C4-2B (cell line): ENCODE results near the gene EEPD1.
"Not testable (repeated sequence)": the region's sequence is repeated elsewhere in the genome, so short reads cannot be mapped to it uniquely, and the experiment has no call there.

Experiments
- H3K27ac ChIP-seq: fragments of 450-650 bp; 2 replicates; pipeline ENCODE4 v1.5.1; 2017
- ZFX ChIP-seq: fragments of 450-650 bp; IDR thresholded peaks from 2 replicates; pipeline ENCODE4 v1.6.1; 2017
- TF ChIP-seq, protein P1 (sequence below): fragments of 450-650 bp; conservative IDR thresholded peaks from 2 replicates; pipeline ENCODE4 v1.5.1; 2017; ENCODE audit warnings: mild to moderate bottlenecking

The EEPD1 gene

DNA sequence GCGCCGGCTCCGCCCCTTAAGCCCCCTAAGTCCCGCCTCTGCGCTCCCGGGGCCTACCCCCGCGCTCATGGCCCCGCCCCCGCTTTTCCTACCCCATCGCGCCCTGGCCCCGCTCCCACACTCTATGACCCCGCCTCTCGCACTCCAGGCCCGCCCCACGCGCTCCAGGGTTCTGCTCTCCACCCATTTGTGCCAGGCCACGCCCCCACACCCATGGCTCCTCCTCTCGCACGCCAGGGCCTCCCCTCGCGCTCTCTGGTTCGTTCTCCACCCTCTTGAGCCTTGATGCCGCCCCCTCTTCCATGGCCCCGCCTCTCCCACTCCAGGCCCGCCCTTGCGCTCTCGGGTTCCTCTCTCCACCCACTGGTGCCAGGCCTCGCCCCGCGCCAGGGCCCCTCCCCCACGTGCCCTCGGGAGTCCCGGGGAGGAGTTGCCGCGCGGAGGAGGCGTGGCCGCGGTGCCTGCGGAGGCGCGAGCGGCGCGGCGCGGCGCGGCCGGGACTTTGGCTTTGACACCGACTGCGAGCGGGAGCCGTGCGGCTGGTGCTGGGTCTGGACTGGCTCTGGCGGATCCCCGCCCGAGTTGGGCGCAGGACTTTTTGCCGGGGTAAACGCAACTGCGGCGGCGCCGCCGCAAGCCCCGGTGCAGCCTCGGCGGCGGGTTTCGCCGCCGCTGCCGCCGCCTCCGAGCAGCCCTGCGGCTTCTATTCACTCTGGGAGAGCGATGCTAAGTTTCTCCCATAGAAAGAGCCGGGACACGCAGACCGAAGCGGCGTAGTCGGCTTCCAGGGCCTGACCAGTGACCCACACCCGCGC lies at the start of gene EEPD1:
Gene EEPD1, plus strand, starts transcription at position 499 of the 815 bp plus-strand sequence. CDS start 1,071 bp downstream, outside the sequence.
- TF ChIP-seq ZFX = peak; percentile 49; the same call in 1 of the 2 replicates
- TF ChIP-seq, protein P1, sequence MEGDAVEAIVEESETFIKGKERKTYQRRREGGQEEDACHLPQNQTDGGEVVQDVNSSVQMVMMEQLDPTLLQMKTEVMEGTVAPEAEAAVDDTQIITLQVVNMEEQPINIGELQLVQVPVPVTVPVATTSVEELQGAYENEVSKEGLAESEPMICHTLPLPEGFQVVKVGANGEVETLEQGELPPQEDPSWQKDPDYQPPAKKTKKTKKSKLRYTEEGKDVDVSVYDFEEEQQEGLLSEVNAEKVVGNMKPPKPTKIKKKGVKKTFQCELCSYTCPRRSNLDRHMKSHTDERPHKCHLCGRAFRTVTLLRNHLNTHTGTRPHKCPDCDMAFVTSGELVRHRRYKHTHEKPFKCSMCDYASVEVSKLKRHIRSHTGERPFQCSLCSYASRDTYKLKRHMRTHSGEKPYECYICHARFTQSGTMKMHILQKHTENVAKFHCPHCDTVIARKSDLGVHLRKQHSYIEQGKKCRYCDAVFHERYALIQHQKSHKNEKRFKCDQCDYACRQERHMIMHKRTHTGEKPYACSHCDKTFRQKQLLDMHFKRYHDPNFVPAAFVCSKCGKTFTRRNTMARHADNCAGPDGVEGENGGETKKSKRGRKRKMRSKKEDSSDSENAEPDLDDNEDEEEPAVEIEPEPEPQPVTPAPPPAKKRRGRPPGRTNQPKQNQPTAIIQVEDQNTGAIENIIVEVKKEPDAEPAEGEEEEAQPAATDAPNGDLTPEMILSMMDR = no peak
- H3K27ac ChIP-seq = peak within 1 kb of the TSS; percentile 87

DNA sequence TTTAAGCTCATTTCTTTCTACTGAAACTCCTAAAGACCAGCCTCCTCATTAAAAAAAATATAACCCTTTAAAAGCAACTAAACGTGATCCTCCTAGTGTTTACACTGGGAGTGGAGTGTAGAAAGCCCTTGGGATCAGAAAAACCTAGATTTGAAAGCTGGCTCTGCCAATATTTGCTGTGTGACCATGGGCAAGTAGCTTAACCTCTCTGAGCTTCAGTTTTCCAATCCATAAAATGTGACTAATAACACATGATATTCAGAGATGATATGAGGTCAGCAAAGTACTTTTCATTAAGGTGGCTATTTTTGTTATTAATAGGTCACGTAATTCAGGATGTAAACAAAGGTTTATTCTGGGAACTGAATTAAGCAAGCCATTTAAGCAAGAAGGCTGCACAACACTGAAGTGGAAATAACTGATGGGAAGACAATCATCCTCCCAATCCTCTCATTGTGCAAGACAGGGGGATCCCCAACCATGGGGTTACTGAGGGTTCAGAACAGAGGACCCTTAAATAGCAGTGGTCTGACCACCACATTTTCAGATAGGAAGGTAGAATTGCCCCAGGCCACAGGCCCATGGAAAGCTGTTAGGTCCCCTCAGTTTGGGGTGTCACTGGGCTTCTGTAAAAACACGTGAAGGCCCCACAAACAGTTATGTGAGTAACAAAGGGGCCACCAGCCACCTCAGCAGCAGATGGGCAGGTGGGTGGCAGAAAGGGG lies 49.1 kb upstream of the EEPD1 start:
- H3K27ac ChIP-seq = no peak overlapping the region
- TF ChIP-seq, protein P1 = no peak
- no peak for TF ChIP-seq ZFX

DNA sequence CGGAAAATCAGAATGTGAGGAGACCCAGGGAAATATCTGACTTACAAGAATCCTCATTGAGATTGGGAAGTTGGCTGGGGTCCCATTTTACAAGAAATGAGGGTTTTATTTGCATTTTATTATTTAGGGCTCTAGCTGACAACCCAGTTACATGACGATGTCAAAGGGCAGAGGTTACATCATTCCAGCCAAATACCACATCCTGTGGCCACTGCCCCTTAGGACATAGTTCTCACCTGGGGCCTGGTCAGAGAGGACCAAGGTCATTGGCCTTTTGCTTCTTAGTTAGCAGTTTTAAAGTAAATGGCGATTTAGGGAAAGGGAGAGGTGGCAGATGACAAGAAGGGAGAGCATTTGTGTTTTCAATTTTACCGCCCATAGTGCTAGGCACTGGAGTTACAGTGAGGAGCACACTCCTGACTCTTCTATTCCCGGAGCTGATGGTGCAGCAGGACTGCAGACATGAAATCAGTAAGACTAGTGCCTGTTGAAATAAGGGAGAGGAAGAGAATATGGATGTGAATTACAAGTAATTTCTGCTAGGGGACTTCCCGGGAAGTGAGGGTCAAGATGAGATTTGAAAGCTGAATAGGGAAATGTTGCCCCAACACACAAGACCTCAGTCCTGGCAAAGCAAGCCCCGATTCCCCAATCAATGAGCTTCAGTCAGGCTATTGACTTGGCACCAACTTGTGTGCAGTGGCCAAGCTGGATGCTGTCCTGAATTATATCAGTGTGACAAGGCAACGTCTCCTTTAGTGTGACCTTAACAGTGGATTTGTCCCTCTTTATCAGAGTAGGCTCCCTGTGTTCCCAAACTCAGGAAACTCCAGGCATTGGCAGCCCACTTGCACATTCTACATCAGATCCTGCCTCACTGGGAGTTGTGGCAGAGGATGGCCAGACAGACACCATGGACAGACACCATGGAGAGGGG lies 45.8 kb upstream of the EEPD1 start:
- not testable (repeated sequence) for H3K27ac ChIP-seq

DNA sequence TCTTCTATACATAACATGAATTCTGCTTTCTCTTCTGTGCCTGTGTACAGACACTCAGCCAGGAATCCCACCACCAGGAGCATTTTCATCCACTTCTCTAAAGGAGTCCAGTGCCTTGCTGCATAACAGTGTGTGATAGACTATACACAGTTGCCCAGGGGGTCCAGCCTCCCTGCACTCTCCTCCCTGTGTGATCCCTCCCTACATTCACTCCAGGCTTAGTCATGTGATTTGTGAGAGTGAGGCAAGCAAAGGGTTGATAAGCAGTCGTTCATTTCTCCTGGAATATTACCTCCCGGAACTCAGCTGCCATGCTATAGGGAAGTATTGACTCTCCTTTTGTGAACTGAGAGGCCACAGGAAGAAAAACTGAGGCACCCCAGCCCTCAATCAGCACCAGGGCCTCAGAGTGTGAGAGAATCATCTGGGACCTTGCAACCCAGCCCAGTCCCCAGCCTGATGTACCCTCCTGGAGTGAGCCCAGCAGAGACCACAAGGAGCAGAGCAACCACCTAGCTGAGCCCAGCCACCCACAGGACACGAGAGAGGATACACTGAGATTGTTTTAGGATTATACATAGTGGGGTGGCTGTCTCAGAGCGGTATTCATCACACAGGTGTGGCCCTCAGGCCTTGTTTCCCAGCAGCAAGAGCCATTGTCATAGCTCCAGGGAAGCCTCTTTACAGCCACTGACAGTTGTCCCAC lies 45.0 kb upstream of the EEPD1 start:
- H3K27ac ChIP-seq = no peak overlapping the region
- TF ChIP-seq, protein P1 = no peak
- no peak for TF ChIP-seq ZFX

DNA sequence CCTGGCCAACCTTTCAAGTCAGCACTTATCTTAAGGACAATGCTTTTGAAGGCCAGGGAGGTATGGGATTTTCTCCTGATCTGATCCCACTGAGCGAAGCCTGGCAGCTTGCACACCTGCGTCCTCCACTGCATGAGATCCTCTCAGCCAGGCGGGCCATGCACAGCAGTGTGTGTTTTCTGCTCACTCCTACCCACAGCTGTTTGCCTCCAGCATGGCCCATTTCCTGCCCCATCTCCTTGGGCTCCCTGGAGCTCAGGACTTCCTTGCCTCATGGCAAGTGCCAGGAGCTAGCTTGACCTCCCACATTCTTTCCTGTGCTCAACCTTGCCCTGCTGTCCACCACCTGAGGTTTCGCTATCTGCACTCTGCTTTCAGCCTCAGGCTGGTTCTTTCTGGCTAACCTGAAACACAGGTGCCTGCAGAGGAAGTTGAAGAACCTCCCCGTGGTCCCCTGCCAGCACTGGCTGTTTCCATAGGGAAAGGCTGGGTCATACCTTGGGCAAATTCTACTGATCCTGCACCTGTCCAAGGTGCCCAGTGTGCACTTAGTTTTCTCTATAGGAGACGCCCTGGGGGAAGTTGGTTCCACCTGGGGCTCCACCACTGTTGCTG lies 43.9 kb upstream of the EEPD1 start:
- TF ChIP-seq, protein P1 = no peak
- TF ChIP-seq ZFX = no peak

DNA sequence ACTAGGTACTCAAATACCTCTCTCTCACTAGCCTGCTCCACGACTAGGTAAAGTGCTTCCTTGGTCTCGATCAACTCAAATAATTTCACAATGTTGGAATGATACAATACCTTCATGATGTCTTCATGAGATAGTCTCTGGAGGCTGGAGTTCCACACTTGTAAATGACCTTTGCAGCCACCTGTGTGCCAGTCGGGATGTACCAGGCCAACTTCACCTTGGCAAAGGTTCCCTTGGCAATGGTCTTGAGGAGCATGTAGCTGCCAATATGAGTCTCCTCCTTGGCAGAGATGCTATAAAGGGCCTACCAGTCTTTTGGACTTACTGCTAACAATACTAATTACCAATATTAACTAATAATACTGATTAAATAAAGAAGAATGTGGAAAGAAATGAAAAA lies 42.5 kb upstream of the EEPD1 start:
- TF ChIP-seq, protein P1 = no peak
- TF ChIP-seq ZFX = no peak

More for the DNA sequence above, 43.9 kb upstream of the EEPD1 start:
- peak overlapping the region; percentile 15; the same call in 1 of the 2 replicates for H3K27ac ChIP-seq

DNA sequence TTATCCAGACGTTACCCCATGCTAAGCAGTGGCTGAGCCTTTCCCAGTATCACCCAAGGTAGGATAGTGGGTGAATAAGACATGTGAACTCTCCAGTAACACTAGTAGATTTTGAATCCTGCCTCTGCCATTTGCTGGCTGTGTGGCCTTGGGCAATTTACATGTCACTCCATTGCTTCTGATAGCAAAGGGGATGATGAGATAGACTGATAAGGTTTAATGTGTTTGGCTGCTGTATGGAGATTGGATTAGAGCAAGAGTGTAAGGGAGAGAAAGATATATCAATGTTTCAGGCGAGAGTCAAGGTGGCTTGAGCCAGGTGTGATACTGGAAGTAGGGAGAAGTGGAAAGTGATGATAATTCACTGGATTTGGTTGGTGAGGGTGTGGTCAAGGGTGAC lies 40.1 kb upstream of the EEPD1 start:
- TF ChIP-seq, protein P1 = no peak
- no peak for TF ChIP-seq ZFX
- no peak overlapping the region for H3K27ac ChIP-seq

More for the DNA sequence above, 42.5 kb upstream of the EEPD1 start:
- peak overlapping the region; percentile 15 for H3K27ac ChIP-seq
